D721Med (cell line): ENCODE measurements around the gene NOS2.
"Not testable (repeated sequence)": the region's sequence is repeated elsewhere in the genome, so short reads cannot be mapped to it uniquely, and the experiment has no call there.

ENCODE experiments used
- DNase-seq: peaks from one replicate; pipeline ENCODE4 v3.0.0; 2011; ENCODE audit warnings: low spot score; ENCODE audit not compliant: insufficient read length
- FAIRE-seq: peaks from 2 replicates; lab custom pipeline; 2011; peaks lifted over from hg19 to GRCh38; lab: Jason Lieb, UNC
- CTCF ChIP-seq: IDR thresholded peaks from 2 replicates; pipeline ENCODE4 v1.5.1; 2012; ENCODE audit warnings: mild to moderate bottlenecking, control low read depth; ENCODE audit not compliant: insufficient read depth; ENCODE audit errors: missing control alignments

NOS2 gene

GRCh38 chr17:27837769-27838168 is 37.4 kb upstream of the NOS2 start:
- not testable (repeated sequence) for DNase-seq, FAIRE-seq

GRCh38 chr17:27836651-27837050 is 36.3 kb upstream of the NOS2 start:
- TF ChIP-seq CTCF, result no peak
- FAIRE-seq (no peak), DNase-seq (no peak)

- FAIRE-seq (no peak), DNase-seq (no peak)
- TF ChIP-seq CTCF, result no peak
Observed at GRCh38 chr17:27834571-27834970, 34.2 kb upstream of the NOS2 start.

DNA sequence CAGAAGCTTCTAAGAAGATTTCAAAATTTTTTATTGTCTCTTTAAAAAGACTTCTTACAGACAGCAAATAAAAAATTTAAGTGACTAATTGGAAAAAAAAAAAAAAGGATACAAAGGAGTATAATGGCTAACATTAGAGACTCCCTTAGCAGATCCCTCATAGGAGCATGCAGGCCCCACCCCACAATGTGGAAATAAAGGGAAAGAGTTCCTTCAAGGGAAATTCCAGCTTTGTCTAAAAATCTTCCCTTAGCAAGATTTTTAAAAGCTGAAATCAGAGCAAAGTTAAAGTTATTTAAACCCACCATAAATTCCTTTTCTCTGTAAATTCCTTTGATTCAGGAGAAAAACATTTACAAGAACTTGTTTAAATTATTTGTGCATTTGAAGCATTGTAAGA is 32.5 kb upstream of the NOS2 start:
- FAIRE-seq (no peak), DNase-seq (no peak)
- TF ChIP-seq CTCF, result no peak

GRCh38 chr17:27829888-27830287 is 29.6 kb upstream of the NOS2 start:
- not testable (repeated sequence) for DNase-seq, FAIRE-seq

DNA sequence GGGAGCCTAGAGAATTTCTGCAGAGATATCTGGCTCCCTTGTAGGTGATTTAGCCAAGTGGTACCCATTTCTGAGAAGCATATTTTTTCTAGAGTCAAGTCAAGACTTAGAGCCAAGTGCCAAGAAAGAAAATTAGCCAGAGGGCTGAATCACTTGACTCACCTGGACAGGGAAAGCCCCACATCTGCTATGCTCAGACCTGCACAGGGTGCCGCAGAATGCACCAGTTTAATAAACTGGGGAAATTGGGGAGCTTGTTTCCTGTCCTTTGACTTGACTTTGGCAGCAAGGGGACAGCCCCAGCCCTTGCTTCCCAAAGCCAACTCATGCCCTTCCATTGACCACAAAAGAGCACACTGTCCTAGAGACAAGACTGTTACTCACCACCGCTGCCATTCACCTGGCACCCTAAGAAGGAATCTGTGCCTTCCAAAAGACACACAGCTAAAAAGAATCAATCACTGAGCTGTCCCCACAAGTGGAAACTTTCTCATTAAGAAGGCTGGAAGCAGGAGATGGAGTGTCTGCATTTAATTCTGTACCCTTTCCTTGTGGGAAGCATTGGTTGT is 28.9 kb upstream of the NOS2 start:
- DNase-seq, result not testable (repeated sequence)
- peak; percentile 77 for FAIRE-seq

GRCh38 chr17:27825459-27825858 is 25.1 kb upstream of the NOS2 start:
- no peak for DNase-seq
- TF ChIP-seq CTCF, result no peak
- no peak for FAIRE-seq

DNA sequence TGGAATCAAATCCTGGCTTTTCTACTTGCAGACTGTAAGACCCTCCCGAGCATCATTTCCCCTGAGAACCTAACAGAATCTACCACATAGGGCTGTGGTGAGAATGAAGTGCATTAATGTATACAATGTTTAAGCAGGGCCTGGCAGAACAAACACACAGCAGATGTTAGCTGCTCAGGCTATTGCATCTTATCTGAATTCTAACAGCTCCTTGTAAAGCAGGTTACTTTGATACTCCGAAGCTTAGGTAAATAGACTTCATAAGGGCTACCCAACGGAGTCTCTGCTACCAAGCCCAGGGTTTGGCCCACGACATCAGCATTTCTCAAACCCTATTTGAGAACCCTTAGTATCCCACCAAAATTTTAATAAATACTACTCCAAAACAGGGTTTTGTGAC is 24.4 kb upstream of the NOS2 start:
- no peak for FAIRE-seq

More for the DNA sequence above, 24.4 kb upstream of the NOS2 start:
- DNase-seq, result no peak
- no peak for TF ChIP-seq CTCF
